HUDEP-2 (cell line): ENCODE results near the gene WSCD2.

Experiments used
- DNase-seq, 76 experiments: peaks; one replicate each; lab custom pipeline; 2025; ENCODE audit not compliant: unreplicated experiment in 76 of 76; lab: John Stamatoyannopoulos, UW

WSCD2 gene

DNA sequence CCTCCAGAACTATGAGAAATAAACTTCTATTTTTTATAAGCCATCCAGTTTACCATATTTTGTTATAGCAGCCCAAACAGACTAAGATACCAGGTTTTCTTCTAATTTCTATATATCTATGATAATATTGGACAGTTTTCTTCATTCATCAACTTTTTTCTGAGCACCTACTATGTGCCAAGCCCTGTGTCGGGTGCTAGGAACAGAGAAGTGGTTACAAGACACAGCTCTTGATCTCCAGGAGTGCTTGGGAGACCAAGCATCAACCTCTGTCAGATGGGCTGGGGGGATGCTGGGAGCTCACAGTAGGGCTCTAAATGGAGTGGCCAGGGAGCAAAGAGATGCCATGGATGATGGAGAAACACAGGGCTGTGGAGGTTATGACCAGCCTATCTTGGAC is 2.9 kb upstream of the WSCD2 start:
- no peak for DNase-seq

DNA sequence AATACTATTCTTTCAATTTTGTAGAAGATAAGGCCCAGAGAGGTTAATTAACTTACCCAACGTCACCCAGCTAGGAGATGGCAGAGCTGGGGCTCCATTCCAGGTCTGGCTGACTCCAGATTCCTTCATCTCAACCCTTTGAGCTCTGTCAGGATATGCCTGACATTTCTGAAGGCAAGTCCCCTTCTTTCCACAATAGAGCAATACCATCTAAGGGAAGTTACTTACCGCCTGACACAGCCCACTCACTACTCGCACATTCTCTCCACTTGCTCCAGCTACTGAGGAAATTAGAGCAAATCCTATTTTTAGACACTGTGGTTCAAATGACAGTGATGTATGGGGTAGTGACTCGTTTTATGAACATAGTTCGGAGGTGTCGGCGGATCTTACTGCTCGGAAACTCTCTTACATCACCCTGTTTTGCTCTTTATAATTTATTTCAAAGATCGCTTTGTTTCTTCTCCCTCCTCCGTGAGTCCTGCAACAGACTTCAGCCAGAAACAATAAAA is 2.0 kb upstream of the WSCD2 start:
- no peak for DNase-seq

DNA sequence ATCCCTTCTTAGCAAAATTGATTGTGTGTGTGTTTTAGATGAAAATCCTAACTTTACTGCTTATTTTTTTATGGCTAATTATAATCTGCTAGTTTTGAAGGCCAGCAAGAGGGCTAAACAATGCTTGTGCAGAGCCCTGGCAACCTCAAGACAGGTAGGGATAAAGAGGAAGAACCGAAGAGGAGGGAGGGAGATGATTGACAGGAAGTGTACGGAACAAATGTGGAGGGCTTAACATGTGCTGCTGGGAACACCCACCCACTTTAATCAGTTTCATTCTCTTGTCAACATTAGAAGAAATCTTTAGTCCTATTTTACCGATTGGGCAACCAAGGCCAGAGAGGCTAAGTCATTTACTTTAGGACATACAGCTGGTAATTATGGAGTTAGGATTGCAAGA is 1.4 kb upstream of the WSCD2 start:
- peak in 7 of 76 experiments; percentile 10 to 36 (median 18) for DNase-seq

DNA sequence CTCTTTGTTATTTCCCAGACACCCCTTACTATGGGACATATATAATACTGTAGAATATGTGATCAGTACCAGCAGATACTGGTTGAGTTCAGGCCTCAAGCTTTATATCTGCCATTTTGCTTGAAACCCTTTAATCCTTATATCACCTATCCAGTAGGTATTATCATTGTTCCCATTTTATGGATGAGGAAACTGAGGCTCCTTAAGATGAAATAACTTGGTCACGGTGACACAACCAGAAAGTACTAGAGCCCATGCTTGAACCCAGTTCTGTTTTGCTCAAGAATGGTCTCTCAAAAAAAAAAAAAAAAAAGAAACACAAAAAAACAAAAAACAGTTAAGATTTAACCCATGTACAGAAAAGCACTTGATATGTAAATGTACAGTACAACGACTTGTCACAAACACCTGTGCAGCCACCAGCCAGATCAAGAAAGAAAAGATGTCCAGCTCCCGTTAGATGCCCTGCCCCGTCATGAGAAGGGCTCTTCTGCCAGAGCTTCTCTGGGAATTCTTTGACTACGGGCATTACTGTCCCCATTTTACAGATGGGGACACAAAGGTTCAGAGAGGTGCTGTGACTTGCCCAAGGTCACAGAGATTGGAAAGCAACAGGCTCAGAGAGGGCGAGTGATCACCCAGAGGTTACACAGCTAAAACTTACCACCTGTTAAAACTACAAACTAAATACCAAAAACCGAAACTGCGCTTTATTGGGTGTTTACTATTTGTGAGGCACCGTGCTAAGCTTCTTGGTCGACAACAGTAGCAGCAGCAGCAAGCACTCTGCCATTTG is 669 bp upstream of the WSCD2 start:
- peak in 5 of 76 experiments; percentile 13 to 52 (median 31) for DNase-seq

DNA sequence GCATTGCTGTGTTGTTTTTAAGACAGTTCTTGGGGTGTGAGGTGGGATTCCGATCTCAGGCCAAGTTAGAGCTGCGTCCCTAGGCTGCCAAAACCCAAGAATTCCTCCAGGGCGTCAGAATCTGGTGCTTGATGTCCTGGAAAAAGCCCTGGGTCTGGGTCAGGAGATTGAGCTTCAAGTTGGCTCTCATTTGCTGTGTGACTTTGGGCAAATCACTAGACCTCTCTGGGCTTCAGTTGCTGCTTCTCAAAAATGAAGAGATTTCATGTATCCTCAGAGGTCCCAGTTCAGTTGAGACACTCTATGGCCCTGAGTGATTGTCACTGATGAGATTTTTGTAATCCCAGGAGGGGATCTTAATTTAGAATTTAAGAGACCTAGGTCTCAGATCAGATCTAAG is 1.9 kb downstream of the WSCD2 start:
- no peak for DNase-seq

DNA sequence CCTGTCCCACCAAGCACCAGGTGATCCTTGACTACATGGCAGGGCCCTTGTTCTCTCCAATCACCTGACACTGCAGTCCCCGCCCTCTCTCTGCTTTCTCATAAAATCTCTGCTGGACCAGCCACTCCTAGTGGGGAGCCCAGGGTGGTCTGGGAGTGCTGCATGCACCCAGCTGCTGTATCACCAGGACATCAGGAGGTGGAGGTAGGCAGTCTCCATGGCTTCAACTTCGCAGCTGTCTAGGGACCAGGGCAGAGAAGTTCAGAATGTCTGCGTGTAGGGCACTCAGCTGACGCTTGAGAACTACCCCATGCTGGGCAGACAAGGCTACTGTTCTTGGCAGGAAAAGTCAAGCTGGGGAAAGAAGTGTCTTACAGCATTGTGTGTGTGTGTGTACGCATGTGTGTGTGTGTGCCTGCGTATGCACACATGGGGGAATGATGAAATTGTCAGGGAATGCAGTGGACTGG is 2.6 kb downstream of the WSCD2 start:
- DNase-seq: peak in 9 of 76 experiments; percentile 13 to 35 (median 21)

DNA sequence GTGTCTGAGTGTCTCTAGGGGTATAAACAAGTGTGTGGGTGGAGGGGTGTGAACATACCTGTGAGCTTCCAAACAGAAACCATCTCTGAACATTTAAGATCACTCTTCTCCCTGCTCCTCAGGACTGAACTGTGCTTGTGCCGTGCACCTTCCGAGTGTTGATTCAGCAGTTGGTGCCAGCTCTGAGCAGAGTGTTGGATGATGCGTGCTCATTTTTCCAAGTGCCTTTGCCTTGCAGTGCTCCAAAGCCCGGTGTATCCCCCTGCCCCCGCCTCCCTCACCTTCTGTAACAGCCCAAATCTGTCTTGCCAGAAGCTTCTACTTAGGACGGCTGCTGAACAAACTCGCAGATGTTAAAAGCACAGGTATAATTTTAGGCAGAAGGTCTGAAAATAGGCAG is 4.4 kb downstream of the WSCD2 start:
- no peak for DNase-seq

DNA sequence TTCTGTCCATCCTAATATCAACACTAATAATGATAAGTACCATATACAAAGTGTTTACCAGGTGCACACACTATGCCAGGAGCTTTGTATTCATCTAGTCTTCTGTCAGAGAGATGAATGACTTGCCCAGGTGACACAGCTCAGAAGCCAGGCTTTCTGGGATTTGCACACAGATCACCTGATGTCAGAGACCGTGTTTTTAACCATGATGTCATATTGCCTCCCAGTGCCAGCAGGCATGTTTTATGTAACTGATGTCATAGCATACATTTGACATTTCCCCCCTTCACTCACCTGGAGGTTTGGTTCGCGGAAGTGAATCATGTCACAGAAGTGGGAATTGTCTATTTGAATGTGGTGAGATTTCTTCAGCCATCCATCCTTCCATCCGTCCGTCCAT is 5.7 kb downstream of the WSCD2 start:
- peak in 1 of 76 experiments; percentile 14 for DNase-seq

DNA sequence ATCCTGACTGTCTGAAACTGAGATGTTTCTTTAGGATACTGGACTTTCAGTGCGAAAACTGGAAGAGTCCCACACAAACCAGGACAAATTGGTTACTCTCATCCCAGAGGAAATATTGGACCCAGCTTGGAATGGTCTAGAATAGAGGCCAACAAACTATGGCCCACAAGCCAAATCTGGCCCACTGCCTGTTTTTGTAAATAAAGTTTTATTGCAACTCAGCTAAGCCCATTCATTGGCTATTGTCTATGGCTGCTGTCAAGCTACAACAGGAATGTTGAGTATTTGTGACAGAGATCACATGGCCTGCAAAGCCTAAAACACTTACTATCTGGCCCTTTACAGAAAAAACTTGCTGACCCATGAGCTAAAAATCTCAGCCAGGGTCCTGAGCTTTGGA is 6.5 kb downstream of the WSCD2 start:
- no peak for DNase-seq

DNA sequence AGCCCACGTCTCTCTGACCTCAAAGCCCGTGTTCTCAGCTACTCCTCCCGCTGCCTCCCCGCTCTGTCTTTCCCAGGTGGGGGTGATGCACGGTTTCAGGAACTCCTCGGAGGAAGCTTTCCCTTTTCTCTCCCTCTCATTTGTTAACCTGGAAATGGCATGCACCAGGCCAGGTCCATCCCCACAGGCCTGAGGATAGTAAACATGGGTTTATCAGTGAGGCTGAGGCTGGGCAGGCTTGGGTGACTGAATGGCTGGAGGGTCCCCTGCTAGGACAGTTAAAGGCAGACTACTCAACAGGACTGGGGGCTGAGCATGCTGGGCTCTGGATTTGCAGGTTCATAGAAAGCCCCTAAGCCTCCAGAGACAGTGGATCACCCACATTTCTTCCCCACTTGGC is 7.6 kb downstream of the WSCD2 start:
- no peak for DNase-seq

DNA sequence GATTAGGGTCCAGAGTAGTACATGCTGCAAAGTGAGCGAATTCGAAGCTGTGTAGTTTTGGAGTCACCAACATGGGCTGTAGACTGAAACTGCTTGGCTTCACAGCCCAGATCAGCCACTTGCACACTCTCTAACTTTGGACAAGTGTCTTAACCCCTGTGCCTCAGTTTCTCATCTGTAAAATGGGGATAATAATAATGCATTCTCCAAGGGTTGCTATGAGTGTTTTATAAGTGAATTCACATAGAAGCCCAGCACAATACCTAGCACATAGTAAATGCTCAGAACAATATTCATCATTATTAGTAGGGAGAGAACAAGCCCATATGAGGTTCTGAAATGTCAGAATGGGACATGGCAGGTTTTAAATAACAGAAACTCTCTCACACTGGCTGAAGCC is 10.4 kb downstream of the WSCD2 start:
- DNase-seq: no peak

DNA sequence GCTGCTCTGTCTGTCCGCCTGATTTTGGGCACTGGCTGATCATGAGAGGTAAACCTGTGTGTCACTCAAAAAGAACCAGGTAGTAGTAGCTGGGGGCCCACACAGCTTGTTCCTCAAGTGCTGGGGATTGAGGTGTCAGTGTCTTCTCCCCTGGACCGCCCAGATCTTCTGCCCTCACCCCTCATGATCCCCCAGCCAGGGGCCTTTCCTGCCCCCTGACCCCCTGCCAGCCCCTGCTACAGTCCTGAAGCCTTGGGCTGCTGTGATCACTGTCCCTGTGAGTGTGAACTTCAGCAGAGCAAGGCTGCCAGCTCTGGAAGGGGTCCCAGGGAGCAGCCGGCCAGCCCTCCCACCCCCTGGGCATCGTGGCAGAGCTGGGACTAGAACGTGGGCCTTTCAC is 11.4 kb downstream of the WSCD2 start:
- DNase-seq: no peak

DNA sequence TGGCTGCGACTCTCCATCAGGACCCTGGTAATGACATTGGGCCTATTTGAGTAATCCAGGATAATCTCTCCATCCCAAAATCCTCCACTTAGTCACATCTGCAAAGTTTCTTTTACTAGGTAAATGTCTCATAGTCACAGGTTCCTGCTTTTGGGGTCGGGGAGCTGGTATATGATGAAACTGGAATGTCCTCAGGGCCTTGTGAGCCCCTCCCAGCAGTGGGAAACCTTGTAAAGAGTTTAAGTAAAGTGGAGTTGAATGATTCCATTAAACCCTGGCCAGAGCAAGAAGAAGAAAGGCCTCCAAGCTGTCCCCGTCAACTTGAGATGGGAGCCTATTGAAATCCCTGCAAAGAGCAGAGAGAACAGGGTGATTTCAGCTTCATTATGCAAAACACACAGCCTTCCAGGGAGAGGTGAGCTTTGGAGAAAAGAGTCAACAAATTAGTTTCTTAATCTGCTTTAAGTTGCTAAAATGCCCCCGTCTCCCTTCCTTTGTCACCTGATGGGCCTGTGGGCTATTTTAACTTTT is 12.6 kb downstream of the WSCD2 start:
- DNase-seq: no peak

DNA sequence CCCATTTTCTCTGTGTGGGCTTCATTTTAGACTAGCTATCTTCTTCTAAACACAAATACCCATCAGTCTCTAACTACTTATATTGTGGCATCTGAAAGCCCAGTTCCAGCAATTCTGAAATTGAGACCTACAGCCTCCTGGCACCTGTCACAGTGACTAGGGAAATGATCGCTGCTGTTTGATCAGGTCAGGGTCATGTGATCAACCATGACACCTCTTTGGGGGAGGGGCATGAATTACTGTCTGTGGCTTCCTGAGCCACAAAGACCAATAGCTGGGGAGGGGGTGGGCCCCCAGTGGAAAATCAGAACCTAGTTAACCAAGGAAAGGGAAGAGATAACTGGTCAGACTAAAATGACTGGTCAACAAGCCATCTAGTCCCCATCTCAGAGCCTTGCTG is 14.1 kb downstream of the WSCD2 start:
- no peak for DNase-seq

DNA sequence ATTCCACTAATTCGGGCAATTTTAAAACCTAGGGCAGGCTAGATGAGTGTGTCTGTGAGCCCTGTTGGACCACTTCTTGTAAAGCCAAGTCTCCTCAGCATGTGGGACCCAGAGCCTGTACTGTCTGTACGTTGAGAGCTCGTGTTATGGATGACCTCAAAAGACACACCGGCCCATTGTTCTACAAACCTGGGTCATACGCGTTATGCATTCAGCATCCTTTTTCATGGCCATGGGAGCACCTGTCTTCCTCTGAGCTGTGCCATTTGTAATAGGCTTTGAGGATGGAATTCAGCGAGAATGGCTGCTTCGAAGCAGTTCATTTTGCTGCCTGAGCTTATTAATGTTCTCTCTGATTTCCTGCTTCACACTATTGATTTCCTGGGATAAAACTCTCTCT is 15.0 kb downstream of the WSCD2 start:
- DNase-seq: no peak

DNA sequence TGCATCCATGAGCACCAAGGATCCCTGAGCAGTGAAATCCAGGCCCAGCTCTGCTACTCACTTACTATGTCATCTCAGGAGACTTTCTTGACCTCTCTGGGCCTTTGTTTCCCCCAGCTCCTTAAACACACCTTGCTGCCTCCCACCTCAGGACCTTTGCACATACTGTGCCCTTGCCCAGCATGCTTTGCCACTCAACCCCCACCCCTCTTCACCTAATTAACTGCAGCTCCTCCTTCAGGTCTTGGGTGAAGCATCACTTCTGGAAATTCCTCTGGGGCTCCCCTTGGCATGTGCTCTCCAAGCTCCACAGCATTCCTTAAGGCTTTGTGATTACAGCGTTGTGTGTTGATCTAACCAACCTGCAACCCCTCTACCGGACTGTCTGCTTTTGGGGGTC is 15.9 kb downstream of the WSCD2 start:
- DNase-seq: no peak

DNA sequence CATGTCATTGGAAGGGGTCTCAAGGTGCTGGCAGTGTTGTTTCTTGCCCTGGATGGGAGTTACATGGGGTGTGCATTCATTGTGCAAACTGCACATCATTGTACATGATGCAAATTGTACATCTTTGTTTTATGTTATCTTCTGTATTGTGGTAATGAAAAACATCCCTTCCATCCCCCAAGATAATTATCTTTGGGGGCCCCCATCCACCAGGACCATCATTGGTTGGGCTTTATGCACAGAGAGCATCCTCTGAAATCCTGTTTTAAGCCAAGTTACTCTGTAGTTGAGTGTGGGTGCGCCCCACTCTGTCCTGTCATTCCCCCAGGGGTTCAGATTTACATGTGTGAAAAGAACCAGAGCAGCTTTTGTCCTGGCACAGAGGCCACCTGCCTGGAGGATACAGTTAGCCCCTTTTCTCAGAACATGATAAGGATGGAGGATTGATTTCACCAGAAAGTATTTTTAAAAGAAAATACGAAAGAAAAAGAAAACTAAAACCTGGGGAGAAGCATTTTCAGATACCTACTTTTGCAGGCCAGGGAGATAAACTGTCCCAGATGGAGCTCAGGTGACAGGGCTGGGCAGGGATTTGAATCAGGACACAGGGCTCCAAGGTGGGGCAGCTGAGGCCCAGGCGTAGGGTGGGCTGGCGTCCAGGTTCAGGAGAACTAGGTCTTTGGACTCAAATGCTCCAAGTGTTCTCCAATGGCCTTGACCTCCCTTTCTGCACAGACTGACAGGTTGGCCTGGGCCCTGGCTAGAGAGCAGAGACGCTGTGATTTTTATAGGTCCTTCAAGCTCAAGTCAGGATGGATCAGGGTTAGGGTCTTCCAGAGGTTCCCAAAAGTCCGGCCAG is 17.2 kb downstream of the WSCD2 start:
- no peak for DNase-seq

DNA sequence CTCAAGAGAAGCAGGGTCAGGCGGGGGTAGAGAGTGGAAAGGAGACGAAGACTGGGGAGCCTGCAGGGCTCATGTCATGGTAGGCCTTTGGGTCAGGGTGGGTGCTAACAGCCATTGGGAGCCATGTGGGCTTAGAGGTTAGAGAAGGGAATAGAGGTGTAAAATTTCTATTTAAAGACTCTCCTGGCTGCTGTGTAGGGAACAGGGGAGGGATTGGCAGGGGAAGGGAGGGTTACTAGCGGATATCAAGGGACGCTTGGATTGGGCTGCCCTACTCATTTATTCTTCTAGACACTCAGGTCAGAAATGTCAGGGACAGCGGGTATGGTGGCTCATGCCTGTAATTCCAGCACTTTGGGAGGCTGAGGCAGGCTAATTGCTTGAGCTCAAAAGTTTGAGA is 18.2 kb downstream of the WSCD2 start:
- no peak for DNase-seq

DNA sequence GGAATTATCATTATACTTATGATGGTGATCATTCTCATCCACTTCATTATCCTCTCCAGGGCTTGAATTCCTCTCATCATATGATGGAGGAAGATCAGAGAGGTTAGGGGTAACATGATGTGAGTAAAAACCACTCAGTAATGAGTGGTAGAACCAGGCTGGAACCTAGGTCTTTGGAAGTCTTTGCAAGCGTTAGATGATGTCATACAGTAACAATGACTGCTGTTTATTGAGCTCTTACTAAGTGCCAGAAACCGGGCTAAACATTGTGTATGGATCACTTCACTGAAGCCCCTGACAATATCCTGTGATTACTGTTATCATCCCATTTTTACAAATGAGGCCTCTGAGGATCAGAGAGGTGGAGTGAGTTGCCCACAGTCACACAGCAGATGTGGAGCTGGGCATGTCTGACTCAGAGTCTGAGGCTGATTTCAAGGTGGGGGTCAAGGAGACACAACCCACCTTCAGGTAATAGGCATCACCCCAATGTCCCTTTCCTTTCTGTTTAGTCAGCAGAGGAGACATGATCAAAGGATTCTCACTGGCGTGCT is 19.5 kb downstream of the WSCD2 start:
- no peak for DNase-seq

DNA sequence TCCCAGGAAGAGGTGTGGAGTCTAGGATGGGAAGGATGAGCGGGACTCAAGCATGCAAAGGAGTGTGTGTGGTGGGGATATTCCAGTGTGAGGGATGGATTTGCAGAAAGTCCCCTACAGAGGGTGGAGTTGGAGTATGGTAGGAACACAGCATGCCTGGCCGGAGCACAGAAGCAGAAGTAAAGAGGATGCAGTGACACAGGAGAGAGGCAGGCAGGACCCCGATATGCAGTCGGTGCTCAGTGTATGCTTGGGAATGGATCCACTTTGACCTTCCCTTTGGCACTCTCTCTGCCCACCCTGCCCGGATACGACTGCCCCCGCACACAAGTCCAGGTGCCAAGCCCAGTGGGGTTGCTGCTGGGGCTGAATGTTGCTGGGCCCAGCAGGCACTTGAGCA is 21.3 kb downstream of the WSCD2 start:
- DNase-seq: no peak

DNA sequence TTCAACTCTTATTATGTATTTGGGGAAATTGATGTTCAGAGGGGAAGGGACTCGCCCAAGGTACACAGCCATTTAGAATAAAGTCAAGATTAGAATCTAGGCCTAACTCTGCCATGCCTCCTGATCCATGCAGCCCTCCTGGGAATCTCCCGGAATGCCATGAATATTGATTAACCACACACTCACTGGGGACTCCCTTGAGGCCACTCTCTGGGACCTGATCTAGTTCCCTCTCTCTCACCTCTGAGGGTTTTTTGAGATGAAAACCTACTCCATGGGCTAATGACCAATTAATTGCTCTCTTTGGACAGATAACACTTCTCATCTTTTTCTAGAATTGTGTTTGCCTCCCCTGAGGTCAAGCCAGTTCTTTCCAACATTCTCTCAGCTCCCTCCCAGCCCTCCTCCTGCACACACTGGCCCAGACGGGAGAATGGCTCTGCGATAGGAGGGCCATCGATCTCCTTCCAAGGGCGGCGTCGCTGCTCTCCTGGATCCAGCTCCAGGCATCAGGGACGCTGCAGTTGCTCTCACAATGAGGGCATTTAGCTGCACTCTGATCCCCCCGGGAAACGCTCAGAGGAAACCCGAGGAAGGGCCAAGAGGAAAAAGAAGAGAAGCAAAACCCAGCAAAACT is 22.6 kb downstream of the WSCD2 start:
- no peak for DNase-seq
